NCI-H1105 (cell line): ENCODE data around the gene TRIP10.

Experiments used
- DNase-seq: peaks from one replicate; lab custom pipeline; 2025; lab: John Stamatoyannopoulos, UW

The TRIP10 gene

GRCh38 chr19:6711605-6712004, 27.9 kb upstream of the TRIP10 start:
- DNase-seq = no peak

- DNase-seq = no peak
Measured at GRCh38 chr19:6712231-6712630, 27.2 kb upstream of the TRIP10 start.

GRCh38 chr19:6712692-6713670, 26.5 kb upstream of the TRIP10 start:
- DNase-seq = no peak

- DNase-seq = no peak
Measured at GRCh38 chr19:6713773-6714692, 25.4 kb upstream of the TRIP10 start.

GRCh38 chr19:6714749-6715555, 24.5 kb upstream of the TRIP10 start:
- no peak for DNase-seq

GRCh38 chr19:6716610-6716970, 22.9 kb upstream of the TRIP10 start:
- DNase-seq = no peak

GRCh38 chr19:6717036-6717435, 22.4 kb upstream of the TRIP10 start:
- no peak for DNase-seq

- no peak for DNase-seq
Measured at GRCh38 chr19:6717441-6717971, 22.0 kb upstream of the TRIP10 start.

- DNase-seq = no peak
Measured at GRCh38 chr19:6718111-6718740, 21.3 kb upstream of the TRIP10 start.

GRCh38 chr19:6718741-6719539, 20.5 kb upstream of the TRIP10 start:
- DNase-seq = no peak

- DNase-seq = no peak
Measured at GRCh38 chr19:6719540-6719861, 20.0 kb upstream of the TRIP10 start.

GRCh38 chr19:6719992-6720368, 19.5 kb upstream of the TRIP10 start:
- DNase-seq = no peak

- DNase-seq = no peak
Measured at GRCh38 chr19:6720369-6721137, 18.9 kb upstream of the TRIP10 start, which contains the start of gene C3. Gene C3 (minus strand): TSS chr19:6720650. CDS start chr19:6720589, 61 bp downstream.

GRCh38 chr19:6721138-6721474, 18.4 kb upstream of the TRIP10 start:
- no peak for DNase-seq

- DNase-seq = no peak
Measured at GRCh38 chr19:6721773-6722172, 17.7 kb upstream of the TRIP10 start.

- no peak for DNase-seq
Measured at GRCh38 chr19:6723108-6723618, 16.3 kb upstream of the TRIP10 start.

GRCh38 chr19:6723738-6724137, 15.7 kb upstream of the TRIP10 start:
- DNase-seq = no peak

GRCh38 chr19:6724631-6725492, 14.6 kb upstream of the TRIP10 start:
- no peak for DNase-seq
